ENCODE measurements around the gene UBR3.

Gene UBR3

DNA sequence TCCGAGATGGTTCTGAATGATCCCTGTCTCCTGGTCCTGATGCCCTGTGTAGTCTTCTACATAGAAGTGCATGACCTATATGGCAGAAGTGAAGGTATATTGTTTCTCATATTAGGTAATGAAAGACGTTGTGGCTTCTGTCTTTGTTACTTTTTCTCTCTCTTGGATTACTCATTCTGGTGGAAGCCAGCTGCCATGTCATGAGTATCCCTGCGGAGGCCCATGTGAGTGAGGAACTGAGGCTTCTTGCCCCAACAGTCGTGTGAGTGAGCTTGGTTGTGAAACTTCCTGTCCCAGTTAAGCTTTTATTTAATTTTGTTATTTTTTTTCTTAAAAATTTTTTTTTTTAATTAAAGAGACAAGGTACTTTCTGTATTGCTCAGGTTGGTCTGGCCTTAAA is 134.7 kb downstream of the UBR3 start:
- Histone ChIP-seq H3K27me3 (ENCODE audit: control insufficient read depth, insufficient read depth, low read length) (no peaks in the 10 kb centered on the region), H3K27ac (ENCODE audit: low read length) (no peak overlapping the region), H3K4me3 (ENCODE audit: low read length) (no peak overlapping the region), H3K9me3 (ENCODE audit: control insufficient read depth, low read depth, low read length) (no peaks in the 10 kb centered on the region), H3K36me3 (ENCODE audit: control insufficient read depth, low read depth, low read length) (peaks cover 11% of the 10 kb centered on the region), H3K4me1 (ENCODE audit: control insufficient read depth, low read depth, low read length) (no peaks in the 10 kb centered on the region), H3K9ac (ENCODE audit: low read length) (no peak overlapping the region)

DNA sequence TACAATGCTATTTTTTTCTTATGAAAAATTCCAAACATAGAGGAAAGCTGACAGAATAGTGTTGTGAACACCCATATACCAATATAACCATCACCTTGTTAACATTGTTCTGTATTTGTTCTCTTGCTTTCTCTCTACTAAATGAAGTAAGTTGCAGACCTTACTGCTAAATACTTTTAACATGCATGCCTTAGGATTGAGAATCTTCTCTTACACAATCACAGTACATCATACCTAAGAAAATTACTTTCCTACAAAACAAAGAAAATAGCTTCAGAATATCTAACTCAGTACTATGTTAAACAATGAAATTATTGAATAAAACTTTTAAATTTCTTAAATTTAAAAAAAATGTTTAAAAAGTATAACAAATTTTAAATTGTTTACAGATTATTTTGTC is 136.5 kb downstream of the UBR3 start:
- Histone ChIP-seq H3K4me3 (ENCODE audit: low read length) (no peak overlapping the region), H3K9me3 (ENCODE audit: control insufficient read depth, low read depth, low read length) (no peaks in the 10 kb centered on the region), H3K9ac (ENCODE audit: low read length) (no peak overlapping the region), H3K27ac (ENCODE audit: low read length) (no peak overlapping the region), H3K36me3 (ENCODE audit: control insufficient read depth, low read depth, low read length) (peaks cover 7% of the 10 kb centered on the region), H3K27me3 (ENCODE audit: control insufficient read depth, insufficient read depth, low read length) (no peaks in the 10 kb centered on the region), H3K4me1 (ENCODE audit: control insufficient read depth, low read depth, low read length) (no peaks in the 10 kb centered on the region)

DNA sequence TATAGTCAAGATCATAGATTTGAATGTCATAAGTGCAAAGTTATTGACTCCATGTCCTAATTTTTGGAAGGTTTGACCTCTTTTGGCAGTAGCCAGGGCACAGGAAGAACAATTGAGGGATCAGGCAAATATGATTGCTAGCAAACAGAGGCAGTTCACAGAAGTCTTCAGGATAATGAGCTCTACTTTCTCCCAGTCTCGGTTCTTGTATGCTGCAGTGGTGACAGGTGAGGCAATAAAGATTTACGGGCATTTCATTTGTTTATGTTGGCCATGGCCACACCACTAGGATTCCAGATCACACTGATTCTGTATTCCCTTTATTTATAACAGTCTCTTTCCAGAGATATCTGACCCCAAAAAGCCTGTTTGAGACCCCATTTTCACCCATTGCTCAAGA is 137.5 kb downstream of the UBR3 start:
- Histone ChIP-seq H3K27me3 (ENCODE audit: control insufficient read depth, insufficient read depth, low read length) (no peaks in the 10 kb centered on the region), H3K9ac (ENCODE audit: low read length) (no peak overlapping the region), H3K4me3 (ENCODE audit: low read length) (no peak overlapping the region), H3K4me1 (ENCODE audit: control insufficient read depth, low read depth, low read length) (no peaks in the 10 kb centered on the region), H3K27ac (ENCODE audit: low read length) (no peak overlapping the region), H3K36me3 (ENCODE audit: control insufficient read depth, low read depth, low read length) (peaks cover 5% of the 10 kb centered on the region), H3K9me3 (ENCODE audit: control insufficient read depth, low read depth, low read length) (no peaks in the 10 kb centered on the region)

DNA sequence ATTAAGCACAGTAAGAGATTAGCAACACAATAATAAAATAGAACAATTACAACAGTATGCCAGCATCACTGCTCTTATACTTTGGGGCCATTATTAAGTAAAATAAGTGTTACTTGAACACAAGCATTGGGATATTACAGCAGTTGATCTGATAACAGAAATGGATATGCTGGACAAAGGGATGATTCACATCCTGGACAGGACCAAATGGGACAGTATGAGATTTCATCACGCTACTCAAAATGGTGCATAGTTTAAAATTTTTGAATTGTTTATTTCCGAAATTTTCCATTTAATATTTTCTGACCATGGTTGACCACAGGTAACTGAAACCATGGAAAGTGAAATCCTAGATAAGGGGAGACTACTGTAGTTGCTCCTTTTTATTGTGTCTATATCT is 138.2 kb downstream of the UBR3 start:
- H3K4me3 ChIP-seq (ENCODE audit: low read length) = no peak overlapping the region

DNA sequence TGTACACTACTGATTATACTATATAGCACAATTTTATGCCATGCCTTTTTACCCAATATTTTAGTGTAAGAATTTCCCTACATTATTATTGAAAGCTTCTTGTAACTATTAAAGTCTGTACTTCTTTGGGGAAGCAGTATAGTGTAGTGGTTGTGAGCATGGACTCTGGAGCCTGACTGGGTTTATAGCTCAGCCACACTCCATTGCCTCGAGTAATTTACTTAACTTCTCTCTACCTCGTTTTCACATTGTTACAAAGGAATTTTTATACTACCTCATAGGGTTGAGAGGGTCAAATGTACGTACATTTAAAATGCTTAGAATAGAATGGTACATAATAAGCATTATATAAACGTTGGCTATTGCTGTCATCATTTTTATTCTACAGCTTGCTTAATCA is 139.2 kb downstream of the UBR3 start:
- Histone ChIP-seq H3K4me1 (ENCODE audit: control insufficient read depth, low read depth, low read length) (no peaks in the 10 kb centered on the region), H3K9ac (ENCODE audit: low read length) (no peak overlapping the region), H3K27ac (ENCODE audit: low read length) (no peak overlapping the region), H3K9me3 (ENCODE audit: control insufficient read depth, low read depth, low read length) (no peaks in the 10 kb centered on the region), H3K27me3 (ENCODE audit: control insufficient read depth, insufficient read depth, low read length) (no peaks in the 10 kb centered on the region), H3K36me3 (ENCODE audit: control insufficient read depth, low read depth, low read length) (peaks cover 5% of the 10 kb centered on the region), H3K4me3 (ENCODE audit: low read length) (no peak overlapping the region)

More for the DNA sequence above, 138.2 kb downstream of the UBR3 start:
- H3K27ac ChIP-seq (ENCODE audit: low read length) = no peak overlapping the region
- no peak overlapping the region for H3K9ac ChIP-seq (ENCODE audit: low read length)
- H3K4me1 ChIP-seq (ENCODE audit: control insufficient read depth, low read depth, low read length) = no peaks in the 10 kb centered on the region
- H3K9me3 ChIP-seq (ENCODE audit: control insufficient read depth, low read depth, low read length) = no peaks in the 10 kb centered on the region
- peaks cover 5% of the 10 kb centered on the region for H3K36me3 ChIP-seq (ENCODE audit: control insufficient read depth, low read depth, low read length)
- no peaks in the 10 kb centered on the region for H3K27me3 ChIP-seq (ENCODE audit: control insufficient read depth, insufficient read depth, low read length)

DNA sequence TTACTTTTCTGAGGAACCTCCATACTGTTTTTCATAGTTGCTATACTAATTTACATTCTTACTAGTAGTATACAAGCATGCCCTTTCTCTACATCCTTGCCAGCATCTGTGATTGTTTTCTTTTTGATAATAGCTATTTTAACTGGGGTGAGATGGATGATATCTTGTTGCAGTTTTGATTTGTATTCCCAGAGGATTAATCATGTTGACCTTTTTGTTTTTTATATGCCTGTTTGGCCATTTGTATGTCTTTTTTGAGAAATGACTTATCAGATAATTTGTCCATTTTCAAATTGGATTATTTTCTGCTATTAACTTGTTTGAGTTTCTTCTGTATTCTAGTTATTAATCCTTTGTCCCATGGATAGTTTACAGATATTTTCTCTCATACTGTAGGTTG is 141.5 kb downstream of the UBR3 start:
- H3K9me3 ChIP-seq (ENCODE audit: control insufficient read depth, low read depth, low read length) = no peaks in the 10 kb centered on the region
- H3K4me1 ChIP-seq (ENCODE audit: control insufficient read depth, low read depth, low read length) = no peaks in the 10 kb centered on the region
- no peak overlapping the region for H3K9ac ChIP-seq (ENCODE audit: low read length)
- H3K27ac ChIP-seq (ENCODE audit: low read length) = no peak overlapping the region
- H3K36me3 ChIP-seq (ENCODE audit: control insufficient read depth, low read depth, low read length) = peaks cover 5% of the 10 kb centered on the region
- H3K27me3 ChIP-seq (ENCODE audit: control insufficient read depth, insufficient read depth, low read length) = no peaks in the 10 kb centered on the region
- no peak overlapping the region for H3K4me3 ChIP-seq (ENCODE audit: low read length)

DNA sequence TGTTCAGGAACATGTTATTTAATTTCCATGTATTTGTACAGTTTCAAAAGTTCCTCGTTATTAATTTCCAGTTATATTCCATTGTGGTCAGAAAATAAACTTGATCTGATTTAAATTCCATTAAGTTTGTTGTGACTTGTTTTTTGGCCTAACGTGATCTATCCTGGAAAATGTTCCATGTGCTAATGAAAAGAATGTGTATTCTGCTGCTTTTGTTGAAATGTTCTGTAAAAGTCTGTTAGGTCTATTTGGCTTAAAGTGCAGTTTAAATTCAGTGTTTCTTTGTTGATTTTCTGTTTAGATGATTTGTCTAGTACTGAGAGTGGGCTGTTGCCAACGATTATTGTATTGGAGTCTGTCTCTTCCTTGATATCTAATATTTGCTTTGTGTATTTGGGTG is 148.0 kb downstream of the UBR3 start:
- no peaks in the 10 kb centered on the region for H3K27me3 ChIP-seq (ENCODE audit: control insufficient read depth, insufficient read depth, low read length)
- H3K9me3 ChIP-seq (ENCODE audit: control insufficient read depth, low read depth, low read length) = peaks cover 8% of the 10 kb centered on the region
- H3K9ac ChIP-seq (ENCODE audit: low read length) = no peak overlapping the region
- H3K4me3 ChIP-seq (ENCODE audit: low read length) = no peak overlapping the region
- no peak overlapping the region for H3K27ac ChIP-seq (ENCODE audit: low read length)
- H3K36me3 ChIP-seq (ENCODE audit: control insufficient read depth, low read depth, low read length) = no peaks in the 10 kb centered on the region
- no peaks in the 10 kb centered on the region for H3K4me1 ChIP-seq (ENCODE audit: control insufficient read depth, low read depth, low read length)

DNA sequence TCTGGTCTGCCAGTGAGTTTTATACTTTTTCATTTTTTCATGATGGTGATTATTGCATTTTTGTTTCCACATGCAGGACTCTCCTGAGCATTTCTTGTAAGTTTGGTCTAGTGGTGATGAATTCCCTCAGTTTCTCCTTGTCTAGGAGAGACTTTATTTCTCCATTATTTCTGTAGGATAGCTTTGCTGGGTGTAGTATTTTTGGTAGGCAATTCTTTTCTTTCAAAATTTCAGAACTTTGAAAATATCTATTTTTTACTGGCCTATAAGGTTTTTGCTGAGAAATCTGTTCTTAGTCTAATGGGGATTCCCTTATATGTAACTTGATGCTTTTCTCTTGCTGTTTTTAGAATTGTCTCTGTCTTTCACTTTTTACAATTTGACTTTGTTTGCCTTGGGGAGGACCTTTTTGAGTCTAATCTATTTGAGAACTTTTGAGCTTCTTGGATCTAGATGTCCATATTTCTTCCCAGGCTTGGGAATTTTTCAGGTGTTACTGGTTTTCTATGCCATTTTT is 149.1 kb downstream of the UBR3 start:
- no peaks in the 10 kb centered on the region for H3K36me3 ChIP-seq (ENCODE audit: control insufficient read depth, low read depth, low read length)
- H3K9me3 ChIP-seq (ENCODE audit: control insufficient read depth, low read depth, low read length) = peaks cover 8% of the 10 kb centered on the region
- H3K27me3 ChIP-seq (ENCODE audit: control insufficient read depth, insufficient read depth, low read length) = no peaks in the 10 kb centered on the region
- H3K4me1 ChIP-seq (ENCODE audit: control insufficient read depth, low read depth, low read length) = no peaks in the 10 kb centered on the region
- no peak overlapping the region for H3K27ac ChIP-seq (ENCODE audit: low read length)
- H3K9ac ChIP-seq (ENCODE audit: low read length) = no peak overlapping the region
- no peak overlapping the region for H3K4me3 ChIP-seq (ENCODE audit: low read length)

DNA sequence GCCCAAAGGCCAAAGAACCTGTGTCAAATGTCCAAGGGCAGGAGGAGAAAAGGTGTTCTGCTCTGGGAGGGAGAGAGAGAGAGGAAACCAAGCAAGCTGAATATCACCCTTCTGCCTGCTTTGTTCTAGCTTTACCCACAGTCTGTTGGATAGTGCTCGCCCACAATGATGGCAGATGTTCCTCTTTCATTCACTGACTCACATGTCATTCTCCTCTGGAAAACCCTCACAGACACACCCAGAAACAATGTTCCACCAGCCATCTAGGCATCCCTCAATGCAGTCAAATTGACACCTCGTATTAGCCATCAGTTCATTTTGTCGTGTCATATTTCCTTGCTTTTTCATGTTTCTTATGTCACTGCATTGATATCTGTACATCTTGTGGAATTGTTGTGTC is 150.3 kb downstream of the UBR3 start:
- H3K9me3 ChIP-seq (ENCODE audit: control insufficient read depth, low read depth, low read length) = peaks cover 8% of the 10 kb centered on the region
- H3K4me3 ChIP-seq (ENCODE audit: low read length) = no peak overlapping the region
- no peaks in the 10 kb centered on the region for H3K27me3 ChIP-seq (ENCODE audit: control insufficient read depth, insufficient read depth, low read length)
- no peaks in the 10 kb centered on the region for H3K4me1 ChIP-seq (ENCODE audit: control insufficient read depth, low read depth, low read length)
- H3K9ac ChIP-seq (ENCODE audit: low read length) = no peak overlapping the region
- H3K36me3 ChIP-seq (ENCODE audit: control insufficient read depth, low read depth, low read length) = no peaks in the 10 kb centered on the region
- no peak overlapping the region for H3K27ac ChIP-seq (ENCODE audit: low read length)

DNA sequence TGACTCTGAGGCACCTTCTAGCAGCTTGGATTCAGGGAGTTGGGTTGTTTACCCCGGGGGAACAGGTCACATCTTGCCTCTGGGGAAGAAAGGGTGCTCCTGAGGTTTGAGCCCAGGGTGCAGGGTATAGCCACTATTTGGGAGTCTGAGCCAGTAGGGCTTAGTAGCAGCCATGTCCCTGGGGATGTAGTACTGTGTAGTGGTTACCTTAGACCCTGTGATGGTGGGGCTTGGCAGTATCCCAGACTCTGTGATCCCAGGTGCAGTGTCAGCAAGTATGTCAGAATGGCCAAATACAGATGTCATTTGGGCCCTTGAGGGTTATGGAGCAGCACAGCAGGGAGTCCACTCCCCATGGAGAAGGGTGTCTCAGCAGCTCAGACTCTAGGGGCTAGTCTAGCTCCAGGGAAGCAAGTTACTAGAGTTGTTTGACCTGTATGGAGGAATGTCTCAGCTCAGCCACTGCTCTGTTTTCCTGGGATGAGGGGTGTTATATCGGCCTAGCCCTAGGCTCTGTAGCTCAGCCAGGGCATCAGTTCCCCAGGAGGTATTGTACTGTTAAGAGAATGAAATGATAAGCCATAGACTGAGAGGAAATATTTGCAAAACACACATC is 151.3 kb downstream of the UBR3 start:
- Histone ChIP-seq H3K9ac (ENCODE audit: low read length) (no peak overlapping the region), H3K27ac (ENCODE audit: low read length) (no peak overlapping the region), H3K27me3 (ENCODE audit: control insufficient read depth, insufficient read depth, low read length) (no peaks in the 10 kb centered on the region), H3K4me1 (ENCODE audit: control insufficient read depth, low read depth, low read length) (no peaks in the 10 kb centered on the region), H3K36me3 (ENCODE audit: control insufficient read depth, low read depth, low read length) (no peaks in the 10 kb centered on the region), H3K4me3 (ENCODE audit: low read length) (no peak overlapping the region), H3K9me3 (ENCODE audit: control insufficient read depth, low read depth, low read length) (peaks cover 8% of the 10 kb centered on the region)

DNA sequence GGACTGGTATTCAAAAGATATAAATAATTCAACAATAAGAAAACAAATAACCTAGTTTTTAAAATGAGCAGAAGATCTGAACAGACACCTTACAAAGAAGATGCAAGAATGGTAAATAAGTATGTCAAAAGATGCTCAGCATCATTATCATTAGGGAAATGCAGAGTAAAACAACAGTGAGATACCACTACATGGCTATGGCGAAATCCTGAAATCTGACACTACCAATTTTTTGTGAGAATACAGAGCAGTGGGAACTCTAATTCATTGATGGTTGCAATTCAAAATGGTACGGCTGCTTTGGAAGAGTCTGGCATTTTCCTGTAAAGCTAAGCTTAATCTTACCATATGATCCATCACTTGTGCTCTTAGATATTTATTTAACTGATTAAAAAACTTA is 151.8 kb downstream of the UBR3 start:
- H3K9ac ChIP-seq (ENCODE audit: low read length) = no peak overlapping the region

DNA sequence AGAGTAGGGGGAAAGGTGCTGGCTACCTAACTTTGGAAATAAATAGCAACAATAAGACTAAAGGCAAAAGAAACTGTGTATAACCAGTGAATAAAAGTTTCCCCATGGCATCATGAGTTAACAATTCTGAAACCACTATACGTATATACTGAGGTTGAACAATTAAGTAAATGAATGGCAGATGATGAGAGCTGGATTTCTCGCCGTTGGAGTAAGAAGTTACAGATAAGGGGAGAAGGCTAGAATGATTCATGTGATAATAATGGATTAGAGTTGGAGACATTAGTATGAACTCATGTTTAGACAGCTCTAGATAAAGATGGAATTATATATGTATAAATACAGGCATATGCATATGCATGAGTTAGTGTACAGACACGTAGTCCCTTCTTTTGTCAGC is 152.7 kb downstream of the UBR3 start:
- no peaks in the 10 kb centered on the region for H3K4me1 ChIP-seq (ENCODE audit: control insufficient read depth, low read depth, low read length)
- H3K36me3 ChIP-seq (ENCODE audit: control insufficient read depth, low read depth, low read length) = no peaks in the 10 kb centered on the region
- no peaks in the 10 kb centered on the region for H3K27me3 ChIP-seq (ENCODE audit: control insufficient read depth, insufficient read depth, low read length)
- no peak overlapping the region for H3K9ac ChIP-seq (ENCODE audit: low read length)
- H3K27ac ChIP-seq (ENCODE audit: low read length) = no peak overlapping the region
- H3K4me3 ChIP-seq (ENCODE audit: low read length) = no peak overlapping the region
- H3K9me3 ChIP-seq (ENCODE audit: control insufficient read depth, low read depth, low read length) = peaks cover 8% of the 10 kb centered on the region

More for the DNA sequence above, 151.8 kb downstream of the UBR3 start:
- H3K36me3 ChIP-seq (ENCODE audit: control insufficient read depth, low read depth, low read length) = no peaks in the 10 kb centered on the region
- H3K4me1 ChIP-seq (ENCODE audit: control insufficient read depth, low read depth, low read length) = no peaks in the 10 kb centered on the region
- H3K9me3 ChIP-seq (ENCODE audit: control insufficient read depth, low read depth, low read length) = peaks cover 8% of the 10 kb centered on the region
- H3K27ac ChIP-seq (ENCODE audit: low read length) = no peak overlapping the region
- H3K4me3 ChIP-seq (ENCODE audit: low read length) = no peak overlapping the region
- no peaks in the 10 kb centered on the region for H3K27me3 ChIP-seq (ENCODE audit: control insufficient read depth, insufficient read depth, low read length)
